SK-N-SH (cell line): ENCODE results near the gene POLR1E. TPM values are rescaled to one million over a fixed set of nuclear protein-coding genes. Genes with fewer than 3 reads are reported as not detected.

Experiments
- EP300 ChIP-seq, 2 experiments: IDR thresholded peaks; 2 replicates each; pipeline versions ENCODE4 v1.4.0 to v1.6.1; 2012; ENCODE audit warnings: borderline replicate concordance in 1 of 2, low read depth in 1 of 2, low read length in 1 of 2
- GABPA ChIP-seq: IDR thresholded peaks from 2 replicates; pipeline ENCODE4 v1.4.0; 2012; ENCODE audit warnings: low read depth, mild to moderate bottlenecking
- GATA2 ChIP-seq: sonication (generic); formaldehyde crosslinking; IDR thresholded peaks from 2 replicates; pipeline ENCODE4 v1.5.0; 2020; ENCODE audit warnings: mild to moderate bottlenecking, missing genetic modification reagents
- MXI1 ChIP-seq: IDR thresholded peaks from 2 replicates; pipeline ENCODE4 v1.6.1; 2012; ENCODE audit warnings: mild to moderate bottlenecking, low read depth, low read length, improper control_type of control experiment
- NFIC ChIP-seq: IDR thresholded peaks from 2 replicates; pipeline ENCODE4 v1.4.0; 2012; ENCODE audit warnings: borderline replicate concordance
- NRF1 ChIP-seq: IDR thresholded peaks from 2 replicates; pipeline ENCODE4 v1.6.1; 2012; ENCODE audit warnings: low read depth, mild to moderate bottlenecking, low read length
- POLR2AphosphoS5 ChIP-seq: IDR thresholded peaks from 2 replicates; pipeline ENCODE4 v1.6.1; 2012; ENCODE audit warnings: low read depth, low read length
- RCOR1 ChIP-seq: fragments of 150-350 bp; IDR thresholded peaks from 2 replicates; pipeline ENCODE4 v1.6.1; 2017; ENCODE audit warnings: antibody characterized with exemption, low read length
- RFX5 ChIP-seq: IDR thresholded peaks from 2 replicates; pipeline ENCODE4 v1.6.1; 2012; ENCODE audit warnings: mild to moderate bottlenecking, improper control_type of control experiment, low read length
- SIN3A ChIP-seq: IDR thresholded peaks from 2 replicates; pipeline ENCODE4 v1.6.1; 2012; ENCODE audit warnings: low read depth, mild to moderate bottlenecking, low read length, moderate library complexity, borderline replicate concordance
- SMC3 ChIP-seq: IDR thresholded peaks from 2 replicates; pipeline ENCODE4 v1.6.1; 2012; ENCODE audit warnings: low read depth, low read length, improper control_type of control experiment
- TEAD4 ChIP-seq: IDR thresholded peaks from 2 replicates; pipeline ENCODE4 v1.4.0; 2012; ENCODE audit warnings: mild to moderate bottlenecking, borderline replicate concordance; ENCODE audit not compliant: insufficient read depth
- USF2 ChIP-seq: fragments of 150-350 bp; IDR thresholded peaks from 2 replicates; pipeline ENCODE4 v1.6.1; 2017; ENCODE audit warnings: antibody characterized with exemption, low read length, low read depth, borderline replicate concordance
- polyA plus RNA-seq, 3 experiments: library from polyadenylated mRNA; depleted of rRNA; stranded (reverse); fragments of >200 nt; gene quantifications; 2 replicates each; pipeline ENCODE4 v1.2.3, GENCODE V29; 2012
- TF ChIP-seq, protein P1 (sequence below): IDR thresholded peaks from 2 replicates; pipeline ENCODE4 v1.4.0; 2012; ENCODE audit warnings: low read depth
- TF ChIP-seq, protein P2 (sequence below): IDR thresholded peaks from 2 replicates; pipeline ENCODE4 v1.6.1; 2012; ENCODE audit warnings: mild to moderate bottlenecking, low read depth, low read length, moderate library complexity
- TF ChIP-seq, protein P3 (sequence below): IDR thresholded peaks from 2 replicates; pipeline ENCODE4 v1.4.0; 2012; ENCODE audit warnings: low read depth, borderline replicate concordance
- TF ChIP-seq, protein P4 (sequence below): IDR thresholded peaks from 2 replicates; pipeline ENCODE4 v1.4.0; 2012; ENCODE audit warnings: low read depth, borderline replicate concordance
- TF ChIP-seq, protein P5 (sequence below): fragments of 200-600 bp; sonication (generic); IDR thresholded peaks from 2 replicates; pipeline ENCODE4 v1.6.1; 2017; ENCODE audit warnings: antibody characterized with exemption, mild to moderate bottlenecking, moderate library complexity

POLR1E gene
- polyA plus RNA-seq, 1 of the 3 experiments (the other 2 are of a cell fraction): 38.8 TPM

DNA sequence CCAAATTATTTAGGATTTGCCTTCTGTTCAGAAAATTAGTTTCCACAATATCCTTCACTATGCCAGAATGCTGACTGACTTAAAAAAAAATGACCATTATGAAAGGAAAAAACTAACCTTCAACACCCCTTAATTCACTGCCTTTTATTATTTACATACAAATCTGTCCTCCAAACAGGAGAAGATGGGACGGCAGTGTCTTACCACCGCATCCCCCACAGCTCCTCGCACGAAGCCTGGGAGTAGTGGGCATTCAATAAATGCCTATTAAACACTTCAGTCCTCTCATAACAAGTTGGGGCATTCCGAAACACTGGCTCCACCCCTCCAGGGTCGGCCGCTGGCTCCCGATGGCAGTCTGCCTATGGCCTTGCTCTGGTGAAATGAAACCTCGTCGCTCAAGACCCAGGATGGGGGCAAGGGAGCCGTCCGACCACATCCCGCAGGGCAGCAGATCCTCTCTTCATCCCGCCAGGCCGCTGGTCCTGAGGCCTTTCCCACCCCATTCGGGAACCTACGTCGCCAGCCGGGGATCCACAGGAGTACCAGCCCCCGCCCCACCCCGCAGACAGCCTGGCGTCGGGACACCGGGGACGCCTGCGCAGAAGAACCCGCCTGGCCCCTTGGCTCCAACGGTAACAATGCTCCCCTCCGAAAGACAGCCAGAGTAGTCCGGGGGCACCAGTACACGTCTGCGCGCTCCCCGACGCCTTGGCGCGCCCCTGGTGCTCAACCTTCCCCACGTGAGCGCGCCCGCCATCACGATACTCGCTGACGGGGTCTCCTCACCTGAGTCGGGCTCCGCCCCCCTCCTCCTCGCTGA lies 21.1 kb upstream of the POLR1E start (continued):
- TF ChIP-seq EP300 (IDR thresholded peaks at IDR 0.05; ENCODE audit: borderline replicate concordance in 1 of 2, low read depth in 1 of 2, low read length in 1 of 2): no peak
- TF ChIP-seq, protein P1, sequence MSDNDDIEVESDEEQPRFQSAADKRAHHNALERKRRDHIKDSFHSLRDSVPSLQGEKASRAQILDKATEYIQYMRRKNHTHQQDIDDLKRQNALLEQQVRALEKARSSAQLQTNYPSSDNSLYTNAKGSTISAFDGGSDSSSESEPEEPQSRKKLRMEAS: no peak
- no peak for TF ChIP-seq TEAD4
- TF ChIP-seq, protein P2, sequence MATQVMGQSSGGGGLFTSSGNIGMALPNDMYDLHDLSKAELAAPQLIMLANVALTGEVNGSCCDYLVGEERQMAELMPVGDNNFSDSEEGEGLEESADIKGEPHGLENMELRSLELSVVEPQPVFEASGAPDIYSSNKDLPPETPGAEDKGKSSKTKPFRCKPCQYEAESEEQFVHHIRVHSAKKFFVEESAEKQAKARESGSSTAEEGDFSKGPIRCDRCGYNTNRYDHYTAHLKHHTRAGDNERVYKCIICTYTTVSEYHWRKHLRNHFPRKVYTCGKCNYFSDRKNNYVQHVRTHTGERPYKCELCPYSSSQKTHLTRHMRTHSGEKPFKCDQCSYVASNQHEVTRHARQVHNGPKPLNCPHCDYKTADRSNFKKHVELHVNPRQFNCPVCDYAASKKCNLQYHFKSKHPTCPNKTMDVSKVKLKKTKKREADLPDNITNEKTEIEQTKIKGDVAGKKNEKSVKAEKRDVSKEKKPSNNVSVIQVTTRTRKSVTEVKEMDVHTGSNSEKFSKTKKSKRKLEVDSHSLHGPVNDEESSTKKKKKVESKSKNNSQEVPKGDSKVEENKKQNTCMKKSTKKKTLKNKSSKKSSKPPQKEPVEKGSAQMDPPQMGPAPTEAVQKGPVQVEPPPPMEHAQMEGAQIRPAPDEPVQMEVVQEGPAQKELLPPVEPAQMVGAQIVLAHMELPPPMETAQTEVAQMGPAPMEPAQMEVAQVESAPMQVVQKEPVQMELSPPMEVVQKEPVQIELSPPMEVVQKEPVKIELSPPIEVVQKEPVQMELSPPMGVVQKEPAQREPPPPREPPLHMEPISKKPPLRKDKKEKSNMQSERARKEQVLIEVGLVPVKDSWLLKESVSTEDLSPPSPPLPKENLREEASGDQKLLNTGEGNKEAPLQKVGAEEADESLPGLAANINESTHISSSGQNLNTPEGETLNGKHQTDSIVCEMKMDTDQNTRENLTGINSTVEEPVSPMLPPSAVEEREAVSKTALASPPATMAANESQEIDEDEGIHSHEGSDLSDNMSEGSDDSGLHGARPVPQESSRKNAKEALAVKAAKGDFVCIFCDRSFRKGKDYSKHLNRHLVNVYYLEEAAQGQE: no peak; the same call in 1 of the 2 replicates
- TF ChIP-seq GABPA: no peak
- peak; percentile 69; the same call in 1 of the 2 replicates for TF ChIP-seq MXI1
- TF ChIP-seq NRF1: peak; percentile 64
- TF ChIP-seq, protein P3, sequence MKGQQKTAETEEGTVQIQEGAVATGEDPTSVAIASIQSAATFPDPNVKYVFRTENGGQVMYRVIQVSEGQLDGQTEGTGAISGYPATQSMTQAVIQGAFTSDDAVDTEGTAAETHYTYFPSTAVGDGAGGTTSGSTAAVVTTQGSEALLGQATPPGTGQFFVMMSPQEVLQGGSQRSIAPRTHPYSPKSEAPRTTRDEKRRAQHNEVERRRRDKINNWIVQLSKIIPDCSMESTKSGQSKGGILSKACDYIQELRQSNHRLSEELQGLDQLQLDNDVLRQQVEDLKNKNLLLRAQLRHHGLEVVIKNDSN: 0 out of 2 replicates have a peak, but pooled peaks have one; percentile 24
- TF ChIP-seq, protein P4, sequence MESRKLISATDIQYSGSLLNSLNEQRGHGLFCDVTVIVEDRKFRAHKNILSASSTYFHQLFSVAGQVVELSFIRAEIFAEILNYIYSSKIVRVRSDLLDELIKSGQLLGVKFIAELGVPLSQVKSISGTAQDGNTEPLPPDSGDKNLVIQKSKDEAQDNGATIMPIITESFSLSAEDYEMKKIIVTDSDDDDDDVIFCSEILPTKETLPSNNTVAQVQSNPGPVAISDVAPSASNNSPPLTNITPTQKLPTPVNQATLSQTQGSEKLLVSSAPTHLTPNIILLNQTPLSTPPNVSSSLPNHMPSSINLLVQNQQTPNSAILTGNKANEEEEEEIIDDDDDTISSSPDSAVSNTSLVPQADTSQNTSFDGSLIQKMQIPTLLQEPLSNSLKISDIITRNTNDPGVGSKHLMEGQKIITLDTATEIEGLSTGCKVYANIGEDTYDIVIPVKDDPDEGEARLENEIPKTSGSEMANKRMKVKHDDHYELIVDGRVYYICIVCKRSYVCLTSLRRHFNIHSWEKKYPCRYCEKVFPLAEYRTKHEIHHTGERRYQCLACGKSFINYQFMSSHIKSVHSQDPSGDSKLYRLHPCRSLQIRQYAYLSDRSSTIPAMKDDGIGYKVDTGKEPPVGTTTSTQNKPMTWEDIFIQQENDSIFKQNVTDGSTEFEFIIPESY: no peak
- TF ChIP-seq RCOR1: no peak
- no peak for TF ChIP-seq USF2
- peak; percentile 12; the same call in 1 of the 2 replicates for TF ChIP-seq SIN3A
- no peak for TF ChIP-seq NFIC
- TF ChIP-seq, protein P5, sequence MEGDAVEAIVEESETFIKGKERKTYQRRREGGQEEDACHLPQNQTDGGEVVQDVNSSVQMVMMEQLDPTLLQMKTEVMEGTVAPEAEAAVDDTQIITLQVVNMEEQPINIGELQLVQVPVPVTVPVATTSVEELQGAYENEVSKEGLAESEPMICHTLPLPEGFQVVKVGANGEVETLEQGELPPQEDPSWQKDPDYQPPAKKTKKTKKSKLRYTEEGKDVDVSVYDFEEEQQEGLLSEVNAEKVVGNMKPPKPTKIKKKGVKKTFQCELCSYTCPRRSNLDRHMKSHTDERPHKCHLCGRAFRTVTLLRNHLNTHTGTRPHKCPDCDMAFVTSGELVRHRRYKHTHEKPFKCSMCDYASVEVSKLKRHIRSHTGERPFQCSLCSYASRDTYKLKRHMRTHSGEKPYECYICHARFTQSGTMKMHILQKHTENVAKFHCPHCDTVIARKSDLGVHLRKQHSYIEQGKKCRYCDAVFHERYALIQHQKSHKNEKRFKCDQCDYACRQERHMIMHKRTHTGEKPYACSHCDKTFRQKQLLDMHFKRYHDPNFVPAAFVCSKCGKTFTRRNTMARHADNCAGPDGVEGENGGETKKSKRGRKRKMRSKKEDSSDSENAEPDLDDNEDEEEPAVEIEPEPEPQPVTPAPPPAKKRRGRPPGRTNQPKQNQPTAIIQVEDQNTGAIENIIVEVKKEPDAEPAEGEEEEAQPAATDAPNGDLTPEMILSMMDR: no peak
- no peak for TF ChIP-seq RFX5
- TF ChIP-seq GATA2: no peak
- TF ChIP-seq POLR2AphosphoS5: peak; percentile 62; the same call in 1 of the 2 replicates
- TF ChIP-seq SMC3: no peak
